HepG2 (cell line): ENCODE data around the gene HELZ2. TPM values are rescaled to one million over a fixed set of nuclear protein-coding genes. Genes with fewer than 3 reads are reported as not detected.

Experiments
- ATAC-seq: fragments of 200-7000 bp; cut with Tn5 transposase; 3 replicates; pipeline ENCODE4 v1.9.1; 2020; ENCODE audit warnings: mild to moderate bottlenecking, moderate library complexity
- BruUV-seq: library from RNA; stranded (reverse); fragments of 400-500 nt; replicated peaks from 2 replicates; lab custom pipeline; 2021; lab: Mats Ljungman, UMichigan
- CTCF ChIA-PET: fragments of 300-600 bp; formaldehyde crosslinking; extraction: SDS; loops from one replicate; lab custom pipeline; 2021; ENCODE audit warnings: low total read pairs, inconsistent platforms, low intra/inter-chr PET ratio; lab: Yijun Ruan, JAX
- POLR2A ChIA-PET: fragments of 350-600 bp; sonication (Branson Sonifier 250); formaldehyde crosslinking; loops from one replicate; lab custom pipeline; 2020; ENCODE audit warnings: antibody characterized with exemption, inconsistent platforms; lab: Yijun Ruan, JAX
- DNase-seq: peaks from one replicate; pipeline ENCODE4 v3.0.0-alpha.2; 2015; ENCODE audit warnings: low spot score
- FAIRE-seq: peaks from 3 replicates; lab custom pipeline; 2011; peaks lifted over from hg19 to GRCh38; lab: Jason Lieb, UNC
- H2AFZ ChIP-seq: one replicate; pipeline ENCODE4 v1.6.1; 2011; ENCODE audit warnings: low read length, inconsistent platforms
- H3K27ac ChIP-seq: fragments of 300-600 bp; 3 replicates; pipeline ENCODE4 v1.8.0; 2011; ENCODE audit warnings: mixed run types, mild to moderate bottlenecking, mixed read lengths, low read length, inconsistent platforms; ENCODE audit not compliant: insufficient read depth; ENCODE audit errors: extremely low read length
- H3K27me3 ChIP-seq, 2 experiments: fragments of 200-600 bp in 1 of 2; 2 replicates in 1 of 2; 3 replicates in 1 of 2; pipeline versions ENCODE4 v1.6.0 to v1.8.0; 2011; ENCODE audit warnings: low read length in 2 of 2, mild to moderate bottlenecking in 2 of 2, moderate library complexity in 2 of 2, inconsistent platforms in 1 of 2; ENCODE audit not compliant: insufficient read depth in 2 of 2, control insufficient read depth in 1 of 2
- H3K36me3 ChIP-seq, 2 experiments: fragments of 200-600 bp in 1 of 2; replicated peaks in 1 of 2; 2 replicates in 1 of 2; 3 replicates in 1 of 2; pipeline versions ENCODE4 v1.5.1 to v1.8.0; 2011; ENCODE audit warnings: low read length in 2 of 2, inconsistent platforms in 1 of 2; ENCODE audit not compliant: insufficient read depth in 2 of 2, control insufficient read depth in 1 of 2
- H3K4me1 ChIP-seq: 2 replicates; pipeline ENCODE4 v1.5.1; 2012; ENCODE audit warnings: low read length, inconsistent platforms; ENCODE audit not compliant: insufficient read depth
- H3K4me2 ChIP-seq: 2 replicates; pipeline ENCODE4 v1.6.0; 2011; ENCODE audit warnings: low read depth, low read length, inconsistent platforms
- H3K4me3 ChIP-seq, 3 experiments: fragments of 200-600 bp in 1 of 3; sonication (generic), shearing (Covaris generic) in 1 of 3; replicated peaks in 1 of 3; 2 replicates each; pipeline ENCODE4 v1.5.1; 2011 to 2016; ENCODE audit warnings: low read length in 3 of 3, inconsistent platforms in 2 of 3, low read depth in 2 of 3, mild to moderate bottlenecking in 2 of 3, control low read depth in 1 of 3, mixed read lengths in 1 of 3; ENCODE audit not compliant: insufficient read depth in 1 of 3
- H3K79me2 ChIP-seq: one replicate; pipeline ENCODE4 v1.6.1; 2011; ENCODE audit warnings: low read length, inconsistent platforms; ENCODE audit not compliant: insufficient read depth
- H3K9ac ChIP-seq: 2 replicates; pipeline ENCODE4 v1.6.0; 2011; ENCODE audit warnings: mild to moderate bottlenecking, low read depth, low read length, inconsistent platforms; ENCODE audit not compliant: insufficient read depth
- H3K9me3 ChIP-seq: 2 replicates; pipeline ENCODE4 v1.5.1; 2012; ENCODE audit warnings: mild to moderate bottlenecking, low read length
- H4K20me1 ChIP-seq: 2 replicates; pipeline ENCODE4 v1.6.0; 2011; ENCODE audit warnings: inconsistent platforms, mild to moderate bottlenecking, low read length, moderate library complexity; ENCODE audit not compliant: insufficient read depth
- GFI1 ChIP-seq: sonication (generic); formaldehyde crosslinking; IDR thresholded peaks from 2 replicates; pipeline ENCODE4 v1.5.0; 2020; ENCODE audit warnings: missing genetic modification reagents, mild to moderate bottlenecking, borderline replicate concordance
- NONO ChIP-seq, 2 experiments: fragments of 450-650 bp in 1 of 2; sonication (generic) in 1 of 2; formaldehyde crosslinking in 1 of 2; IDR thresholded peaks in 1 of 2; conservative IDR thresholded peaks in 1 of 2; 2 replicates each; pipeline versions ENCODE4 v1.6.1 to v1.8.0; 2017 to 2022; ENCODE audit warnings: mild to moderate bottlenecking in 1 of 2, missing genetic modification reagents in 1 of 2, moderate library complexity in 1 of 2
- PCBP1 ChIP-seq: fragments of 200-400 bp; formaldehyde crosslinking; IDR thresholded peaks from 2 replicates; pipeline ENCODE4 v1.6.1; 2017; ENCODE audit warnings: mild to moderate bottlenecking, low read depth, low read length, borderline replicate concordance
- TRIM22 ChIP-seq: fragments of 450-650 bp; IDR thresholded peaks from 2 replicates; pipeline ENCODE4 v1.6.1; 2017
- ZNF142 ChIP-seq: sonication (generic); formaldehyde crosslinking; IDR thresholded peaks from 2 replicates; pipeline ENCODE4 v1.4.0; 2020; ENCODE audit warnings: missing genetic modification reagents
- ZNF20 ChIP-seq: sonication (generic); formaldehyde crosslinking; IDR thresholded peaks from 2 replicates; pipeline ENCODE4 v1.4.0; 2020; ENCODE audit warnings: mild to moderate bottlenecking, moderate library complexity, missing genetic modification reagents
- ZNF350 ChIP-seq: sonication (generic); formaldehyde crosslinking; IDR thresholded peaks from 2 replicates; pipeline ENCODE4 v1.4.0; 2020; ENCODE audit warnings: mild to moderate bottlenecking, low read depth, missing genetic modification reagents, borderline replicate concordance
- ZNF446 ChIP-seq: sonication (generic); formaldehyde crosslinking; IDR thresholded peaks from 2 replicates; pipeline ENCODE4 v1.5.0; 2020; ENCODE audit warnings: mild to moderate bottlenecking, missing genetic modification reagents
- ZNF605 ChIP-seq: sonication (generic); formaldehyde crosslinking; IDR thresholded peaks from 2 replicates; pipeline ENCODE4 v1.8.0; 2022; ENCODE audit warnings: mild to moderate bottlenecking, missing genetic modification reagents
- ZNF687 ChIP-seq: sonication (generic); formaldehyde crosslinking; IDR thresholded peaks from 2 replicates; pipeline ENCODE4 v1.5.1; 2020; ENCODE audit warnings: mild to moderate bottlenecking, missing genetic modification reagents, moderate library complexity
- ZNF747 ChIP-seq: sonication (generic); formaldehyde crosslinking; IDR thresholded peaks from 2 replicates; pipeline ENCODE4 v1.8.1; 2023; ENCODE audit warnings: missing genetic modification reagents, mild to moderate bottlenecking, borderline replicate concordance
- WGBS: methylation state at CpG from one replicate; pipeline ENCODE4 v1.1.6; 2017; ENCODE audit warnings: low lambda C conversion rate; 5-methylcytosine and 5-hydroxymethylcytosine counted together
- in situ Hi-C: cut with HindIII; loops from 2 replicates; pipeline ENCODE4 v1.10.0; 2017; ENCODE audit warnings: low pct_unique_long_range_greater_than_20kb; ENCODE audit not compliant: extremely low pct_ligation_motif_present
- intact Hi-C: fragments of 100-400 bp; cut with micrococcal nuclease; formaldehyde crosslinking; loops from one replicate; pipeline ENCODE4 v1.10.0; 2022; ENCODE audit not compliant: unreplicated experiment
- polyA plus RNA-seq, 8 experiments: library from polyadenylated mRNA; depleted of rRNA in 3 of 8; stranded (reverse) in 7 of 8; unstranded in 1 of 8; fragments of >200 nt; fragmentation: Illumina TruSeq in 4 of 8; extraction: Trizol in 4 of 8; gene quantifications; 2 replicates each; pipeline versions ENCODE4 v1.2.1 to v1.2.3, GENCODE V29; 2011 to 2016; ENCODE audit warnings: low read depth in 4 of 8, missing spikeins in 1 of 8, mixed read lengths in 1 of 8; ENCODE audit not compliant: insufficient read depth in 1 of 8
- total RNA-seq, 5 experiments: library from RNA; depleted of rRNA; stranded (reverse); fragments of >200 nt; fragmentation: Illumina TruSeq; extraction: Trizol; gene quantifications; 2 replicates each; pipeline ENCODE4 v1.2.3, GENCODE V29; 2016; ENCODE audit warnings: low read depth in 1 of 5

The HELZ2 gene
- total and polyA plus RNA-seq, 2 of the 13 experiments (the other 11 are each of a cell fraction or from before 2014, with no cell fraction given): 9.6 to 10.1 TPM

- Histone ChIP-seq H3K4me2 (peak overlapping the region; percentile 14; the same call in 1 of the 2 replicates), H3K27me3 (peaks cover 19 to 44% of the 10 kb centered on the region in 2 experiments), H4K20me1 (no peaks in the 10 kb centered on the region), H3K27ac (no peak overlapping the region), H3K9ac (no peak overlapping the region), H3K4me1 (peaks cover 24% of the 10 kb centered on the region), H3K79me2 (no peaks in the 10 kb centered on the region), H3K4me3 (no peak overlapping the region), H3K36me3 (no peaks in the 10 kb centered on the region), H2AFZ (no peak overlapping the region), H3K9me3 (no peaks in the 10 kb centered on the region)
- 41% methylated on average over 15 of the region's 15 CpGs for WGBS
- BruUV-seq: no TSS peak
- intact Hi-C loops: no loop called here
- ChIA-PET CTCF (no interaction called here), POLR2A (interaction anchor here (0.8 kb wide), 2 partner anchors 8 to 87 kb away, joined by 3 to 7 read pairs; no protein-coding TSS in a partner anchor)
- FAIRE-seq (no peak), ATAC-seq (no peak), DNase-seq (no peak)
- in situ Hi-C loops: no loop called here
- TF ChIP-seq ZNF446 (no peak), ZNF747 (CRISPR knock-in tag) (no peak), ZNF142 (no peak), TRIM22 (no peak), GFI1 (CRISPR knock-in tag) (no peak), ZNF687 (CRISPR knock-in tag) (peak; percentile 20; the same call in 1 of the 2 replicates), PCBP1 (no peak), NONO (IDR thresholded peaks at IDR 0.05) (no peak), NONO (CRISPR knock-in tag; conservative IDR thresholded peaks at IDR 0.05) (no peak), ZNF20 (CRISPR knock-in tag) (no peak), ZNF605 (CRISPR knock-in tag) (no peak), ZNF350 (CRISPR knock-in tag) (peak; percentile 38; the same call in 1 of the 2 replicates)
Measured at GRCh38 chr20:63552481-63553249, 21.4 kb downstream of the HELZ2 start.
